K562 (cell line): Measurements from ENCODE around the gene NSMF. TPM values are rescaled to one million over a fixed set of nuclear protein-coding genes. Genes with fewer than 3 reads are reported as not detected.

Experiments
- CHD1 ChIP-seq: fragments of 200-600 bp; sonication (generic); IDR thresholded peaks from one replicate; pipeline ENCODE4 v1.6.1; 2012; ENCODE audit warnings: mild to moderate bottlenecking, moderate library complexity, low read length, inconsistent platforms
- HCFC1 ChIP-seq: IDR thresholded peaks from 2 replicates; pipeline ENCODE4 v1.6.1; 2012; ENCODE audit warnings: low read depth, low read length, improper control_type of control experiment
- HDAC2 ChIP-seq: fragments of 450-650 bp; IDR thresholded peaks from 2 replicates; pipeline ENCODE4 v1.6.1; 2016; ENCODE audit warnings: mild to moderate bottlenecking
- PYGO2 ChIP-seq: fragments of 450-650 bp; IDR thresholded peaks from 2 replicates; pipeline ENCODE4 v1.6.1; 2016; ENCODE audit warnings: mild to moderate bottlenecking, missing genetic modification characterization, moderate library complexity, missing compliant biosample characterization
- RAD21 ChIP-seq, 2 experiments: fragments of 250-450 bp in 1 of 2; fragments of 450-650 bp in 1 of 2; sonication (Bioruptor Pico) in 1 of 2; formaldehyde crosslinking in 1 of 2; IDR thresholded peaks in 1 of 2; conservative IDR thresholded peaks in 1 of 2; 2 replicates each; pipeline versions ENCODE4 v1.4.0 to v1.8.0; 2020 to 2022; ENCODE audit warnings: mild to moderate bottlenecking in 2 of 2, moderate library complexity in 1 of 2
- SP1 ChIP-seq: sonication (generic); formaldehyde crosslinking; IDR thresholded peaks from 2 replicates; pipeline ENCODE4 v1.8.1; 2022; ENCODE audit warnings: mild to moderate bottlenecking, missing genetic modification reagents
- ZBED1 ChIP-seq: IDR thresholded peaks from 2 replicates; pipeline ENCODE4 v1.6.1; 2014
- ZNF24 ChIP-seq: fragments of 450-650 bp; IDR thresholded peaks from 2 replicates; pipeline ENCODE4 v1.6.1; 2016
- polyA plus RNA-seq, 8 experiments: library from polyadenylated mRNA; depleted of rRNA in 4 of 8; stranded (reverse) in 5 of 8; unstranded in 3 of 8; fragments of >200 nt; fragmentation: Nextera tagmentation in 2 of 8; fragmentation: Illumina TruSeq in 1 of 8; extraction: Ambion mirVana in 2 of 8; extraction: Trizol in 1 of 8; gene quantifications; 2 replicates each; pipeline versions ENCODE4 v1.2.1 to v1.2.3, GENCODE V29; 2011 to 2014; ENCODE audit warnings: inconsistent platforms in 1 of 8, missing spikeins in 1 of 8
- total RNA-seq, 7 experiments: library from RNA; depleted of rRNA in 6 of 7; stranded (reverse); fragments of >200 nt in 6 of 7; fragmentation: Illumina TruSeq in 2 of 7; extraction: Trizol in 2 of 7; gene quantifications; 2 replicates each; pipeline versions ENCODE4 v1.2.1 to v1.2.3, GENCODE V29; 2011 to 2021; ENCODE audit warnings: low replicate concordance in 1 of 7
- TF ChIP-seq, protein P1 (sequence below): fragments of 200-800 bp; sonication (Bioruptor generic); IDR thresholded peaks from 2 replicates; pipeline ENCODE4 v1.6.1; 2016; ENCODE audit warnings: missing genetic modification characterization, missing compliant biosample characterization
- TF ChIP-seq, protein P2 (sequence below), 2 experiments: fragments of 450-650 bp; IDR thresholded peaks; 2 replicates each; pipeline ENCODE4 v1.6.1; 2016
- TF ChIP-seq, protein P3 (sequence below): sonication (generic); formaldehyde crosslinking; IDR thresholded peaks from 2 replicates; pipeline ENCODE4 v1.8.1; 2022; ENCODE audit warnings: missing genetic modification reagents
- TF ChIP-seq, protein P4 (sequence below): fragments of 200-800 bp; sonication (Bioruptor generic); IDR thresholded peaks from 2 replicates; pipeline ENCODE4 v1.6.1; 2017; ENCODE audit warnings: missing genetic modification characterization, missing compliant biosample characterization
- TF ChIP-seq, protein P5 (sequence below): fragments of 250-450 bp; sonication (Bioruptor Pico); IDR thresholded peaks from 2 replicates; pipeline ENCODE4 v1.4.0; 2020; ENCODE audit warnings: mild to moderate bottlenecking, moderate library complexity, borderline replicate concordance

Gene NSMF
- total and polyA plus RNA-seq, 9 of the 15 experiments (the other 6 are each of a cell fraction or from before 2014, with no cell fraction given): 0.20 to 82.7 (median 29.3) TPM

DNA sequence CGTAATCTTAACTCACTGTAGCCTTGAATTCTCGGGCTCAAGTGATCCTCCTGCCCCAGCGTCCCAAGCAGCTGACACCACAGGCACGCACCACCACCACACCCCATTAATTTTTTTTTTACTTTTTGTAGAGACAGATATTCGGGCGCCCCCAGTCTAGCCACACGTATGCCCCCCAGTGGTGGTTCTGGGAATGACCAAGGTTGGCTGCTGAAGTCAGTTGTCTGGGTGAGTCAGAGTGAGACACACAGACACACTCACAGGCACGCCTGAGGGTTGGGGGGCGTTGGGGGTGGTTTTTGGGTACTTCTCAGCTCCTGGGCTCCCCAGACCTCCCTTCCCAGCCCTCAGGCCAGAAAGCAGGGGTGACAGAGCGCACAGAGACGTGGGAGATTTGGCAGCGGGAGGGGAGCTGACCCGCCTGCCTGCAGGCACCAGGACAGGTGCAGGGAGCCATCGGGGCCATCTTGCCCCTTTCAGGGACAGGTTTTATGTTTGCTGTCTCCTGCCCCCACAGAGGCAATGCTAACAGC is 13.8 kb downstream of the NSMF start (continued):
- TF ChIP-seq HCFC1 (no peak), ZBED1 (no peak), RAD21 (CRISPR knock-in tag; conservative IDR thresholded peaks at IDR 0.05 in 1 of 2, IDR thresholded peaks at IDR 0.05 in 1 of 2) (peak; percentile 84 to 85), PYGO2 (no peak), ZNF24 (no peak), SP1 (CRISPR knock-in tag) (0 out of 2 replicates have a peak, but pooled peaks have one; percentile 51), CHD1 (no peak), HDAC2 (no peak)
- TF ChIP-seq, protein P1, sequence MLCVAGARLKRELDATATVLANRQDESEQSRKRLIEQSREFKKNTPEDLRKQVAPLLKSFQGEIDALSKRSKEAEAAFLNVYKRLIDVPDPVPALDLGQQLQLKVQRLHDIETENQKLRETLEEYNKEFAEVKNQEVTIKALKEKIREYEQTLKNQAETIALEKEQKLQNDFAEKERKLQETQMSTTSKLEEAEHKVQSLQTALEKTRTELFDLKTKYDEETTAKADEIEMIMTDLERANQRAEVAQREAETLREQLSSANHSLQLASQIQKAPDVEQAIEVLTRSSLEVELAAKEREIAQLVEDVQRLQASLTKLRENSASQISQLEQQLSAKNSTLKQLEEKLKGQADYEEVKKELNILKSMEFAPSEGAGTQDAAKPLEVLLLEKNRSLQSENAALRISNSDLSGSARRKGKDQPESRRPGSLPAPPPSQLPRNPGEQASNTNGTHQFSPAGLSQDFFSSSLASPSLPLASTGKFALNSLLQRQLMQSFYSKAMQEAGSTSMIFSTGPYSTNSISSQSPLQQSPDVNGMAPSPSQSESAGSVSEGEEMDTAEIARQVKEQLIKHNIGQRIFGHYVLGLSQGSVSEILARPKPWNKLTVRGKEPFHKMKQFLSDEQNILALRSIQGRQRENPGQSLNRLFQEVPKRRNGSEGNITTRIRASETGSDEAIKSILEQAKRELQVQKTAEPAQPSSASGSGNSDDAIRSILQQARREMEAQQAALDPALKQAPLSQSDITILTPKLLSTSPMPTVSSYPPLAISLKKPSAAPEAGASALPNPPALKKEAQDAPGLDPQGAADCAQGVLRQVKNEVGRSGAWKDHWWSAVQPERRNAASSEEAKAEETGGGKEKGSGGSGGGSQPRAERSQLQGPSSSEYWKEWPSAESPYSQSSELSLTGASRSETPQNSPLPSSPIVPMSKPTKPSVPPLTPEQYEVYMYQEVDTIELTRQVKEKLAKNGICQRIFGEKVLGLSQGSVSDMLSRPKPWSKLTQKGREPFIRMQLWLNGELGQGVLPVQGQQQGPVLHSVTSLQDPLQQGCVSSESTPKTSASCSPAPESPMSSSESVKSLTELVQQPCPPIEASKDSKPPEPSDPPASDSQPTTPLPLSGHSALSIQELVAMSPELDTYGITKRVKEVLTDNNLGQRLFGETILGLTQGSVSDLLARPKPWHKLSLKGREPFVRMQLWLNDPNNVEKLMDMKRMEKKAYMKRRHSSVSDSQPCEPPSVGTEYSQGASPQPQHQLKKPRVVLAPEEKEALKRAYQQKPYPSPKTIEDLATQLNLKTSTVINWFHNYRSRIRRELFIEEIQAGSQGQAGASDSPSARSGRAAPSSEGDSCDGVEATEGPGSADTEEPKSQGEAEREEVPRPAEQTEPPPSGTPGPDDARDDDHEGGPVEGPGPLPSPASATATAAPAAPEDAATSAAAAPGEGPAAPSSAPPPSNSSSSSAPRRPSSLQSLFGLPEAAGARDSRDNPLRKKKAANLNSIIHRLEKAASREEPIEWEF (CRISPR knock-in tag): no peak
- TF ChIP-seq, protein P2, sequence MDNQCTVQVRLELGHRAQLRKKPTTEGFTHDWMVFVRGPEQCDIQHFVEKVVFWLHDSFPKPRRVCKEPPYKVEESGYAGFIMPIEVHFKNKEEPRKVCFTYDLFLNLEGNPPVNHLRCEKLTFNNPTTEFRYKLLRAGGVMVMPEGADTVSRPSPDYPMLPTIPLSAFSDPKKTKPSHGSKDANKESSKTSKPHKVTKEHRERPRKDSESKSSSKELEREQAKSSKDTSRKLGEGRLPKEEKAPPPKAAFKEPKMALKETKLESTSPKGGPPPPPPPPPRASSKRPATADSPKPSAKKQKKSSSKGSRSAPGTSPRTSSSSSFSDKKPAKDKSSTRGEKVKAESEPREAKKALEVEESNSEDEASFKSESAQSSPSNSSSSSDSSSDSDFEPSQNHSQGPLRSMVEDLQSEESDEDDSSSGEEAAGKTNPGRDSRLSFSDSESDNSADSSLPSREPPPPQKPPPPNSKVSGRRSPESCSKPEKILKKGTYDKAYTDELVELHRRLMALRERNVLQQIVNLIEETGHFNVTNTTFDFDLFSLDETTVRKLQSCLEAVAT (IDR thresholded peaks at IDR 0.05): peak in 1 of 2 experiments; percentile 13; a peak in 1 of 4 replicates
- TF ChIP-seq, protein P3, sequence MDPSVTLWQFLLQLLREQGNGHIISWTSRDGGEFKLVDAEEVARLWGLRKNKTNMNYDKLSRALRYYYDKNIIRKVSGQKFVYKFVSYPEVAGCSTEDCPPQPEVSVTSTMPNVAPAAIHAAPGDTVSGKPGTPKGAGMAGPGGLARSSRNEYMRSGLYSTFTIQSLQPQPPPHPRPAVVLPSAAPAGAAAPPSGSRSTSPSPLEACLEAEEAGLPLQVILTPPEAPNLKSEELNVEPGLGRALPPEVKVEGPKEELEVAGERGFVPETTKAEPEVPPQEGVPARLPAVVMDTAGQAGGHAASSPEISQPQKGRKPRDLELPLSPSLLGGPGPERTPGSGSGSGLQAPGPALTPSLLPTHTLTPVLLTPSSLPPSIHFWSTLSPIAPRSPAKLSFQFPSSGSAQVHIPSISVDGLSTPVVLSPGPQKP (CRISPR knock-in tag): no peak
- TF ChIP-seq, protein P4, sequence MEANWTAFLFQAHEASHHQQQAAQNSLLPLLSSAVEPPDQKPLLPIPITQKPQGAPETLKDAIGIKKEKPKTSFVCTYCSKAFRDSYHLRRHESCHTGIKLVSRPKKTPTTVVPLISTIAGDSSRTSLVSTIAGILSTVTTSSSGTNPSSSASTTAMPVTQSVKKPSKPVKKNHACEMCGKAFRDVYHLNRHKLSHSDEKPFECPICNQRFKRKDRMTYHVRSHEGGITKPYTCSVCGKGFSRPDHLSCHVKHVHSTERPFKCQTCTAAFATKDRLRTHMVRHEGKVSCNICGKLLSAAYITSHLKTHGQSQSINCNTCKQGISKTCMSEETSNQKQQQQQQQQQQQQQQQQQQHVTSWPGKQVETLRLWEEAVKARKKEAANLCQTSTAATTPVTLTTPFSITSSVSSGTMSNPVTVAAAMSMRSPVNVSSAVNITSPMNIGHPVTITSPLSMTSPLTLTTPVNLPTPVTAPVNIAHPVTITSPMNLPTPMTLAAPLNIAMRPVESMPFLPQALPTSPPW: peak; percentile 60
- TF ChIP-seq, protein P5, sequence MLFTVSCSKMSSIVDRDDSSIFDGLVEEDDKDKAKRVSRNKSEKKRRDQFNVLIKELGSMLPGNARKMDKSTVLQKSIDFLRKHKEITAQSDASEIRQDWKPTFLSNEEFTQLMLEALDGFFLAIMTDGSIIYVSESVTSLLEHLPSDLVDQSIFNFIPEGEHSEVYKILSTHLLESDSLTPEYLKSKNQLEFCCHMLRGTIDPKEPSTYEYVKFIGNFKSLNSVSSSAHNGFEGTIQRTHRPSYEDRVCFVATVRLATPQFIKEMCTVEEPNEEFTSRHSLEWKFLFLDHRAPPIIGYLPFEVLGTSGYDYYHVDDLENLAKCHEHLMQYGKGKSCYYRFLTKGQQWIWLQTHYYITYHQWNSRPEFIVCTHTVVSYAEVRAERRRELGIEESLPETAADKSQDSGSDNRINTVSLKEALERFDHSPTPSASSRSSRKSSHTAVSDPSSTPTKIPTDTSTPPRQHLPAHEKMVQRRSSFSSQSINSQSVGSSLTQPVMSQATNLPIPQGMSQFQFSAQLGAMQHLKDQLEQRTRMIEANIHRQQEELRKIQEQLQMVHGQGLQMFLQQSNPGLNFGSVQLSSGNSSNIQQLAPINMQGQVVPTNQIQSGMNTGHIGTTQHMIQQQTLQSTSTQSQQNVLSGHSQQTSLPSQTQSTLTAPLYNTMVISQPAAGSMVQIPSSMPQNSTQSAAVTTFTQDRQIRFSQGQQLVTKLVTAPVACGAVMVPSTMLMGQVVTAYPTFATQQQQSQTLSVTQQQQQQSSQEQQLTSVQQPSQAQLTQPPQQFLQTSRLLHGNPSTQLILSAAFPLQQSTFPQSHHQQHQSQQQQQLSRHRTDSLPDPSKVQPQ (CRISPR knock-in tag): no peak
